Activated T-helper 1 cell treated with anti-CD3 and anti-CD28 coated beads, Interleukin-12 subunit alpha, Interleukin-12 subunit beta, Interleukin-2, Interleukin-4 antibody, amounts not matched to agents 30 ng/mL and 10 ng/mL and 1 ng/mL, durations not matched to agents 14 hours and 24 hours and 36 hours (primary cell): ENCODE results near the gene NES. TPM values are rescaled to one million over a fixed set of nuclear protein-coding genes. Genes with fewer than 3 reads are reported as not detected.

Experiments
- DNase-seq: peaks from one replicate; pipeline ENCODE4 v3.0.0; 2021; ENCODE audit warnings: low spot score
- H3K27ac Mint-ChIP-seq: one replicate; pipeline ENCODE4 v1.8.0; 2021; ENCODE audit warnings: mild to moderate bottlenecking, mixed read lengths
- H3K27me3 Mint-ChIP-seq: one replicate; pipeline ENCODE4 v1.8.0; 2022; ENCODE audit warnings: mild to moderate bottlenecking, moderate library complexity, mixed read lengths; ENCODE audit not compliant: insufficient read depth
- H3K36me3 Mint-ChIP-seq: one replicate; pipeline ENCODE4 v1.8.0; 2021; ENCODE audit warnings: low read depth, mixed read lengths
- H3K4me1 Mint-ChIP-seq: one replicate; pipeline ENCODE4 v1.8.0; 2021; ENCODE audit warnings: low read depth, mixed read lengths
- H3K4me3 Mint-ChIP-seq: one replicate; pipeline ENCODE4 v1.8.0; 2021; ENCODE audit warnings: mild to moderate bottlenecking, moderate library complexity, mixed read lengths
- H3K9me3 Mint-ChIP-seq: one replicate; pipeline ENCODE4 v1.8.0; 2021; ENCODE audit warnings: mixed read lengths
- intact Hi-C: fragments of 100-400 bp; cut with micrococcal nuclease; formaldehyde crosslinking; loops from one replicate; pipeline ENCODE4 v1.15.1; 2024
- total RNA-seq: library from RNA; stranded (reverse); gene quantifications from 2 replicates; pipeline ENCODE4 v1.2.3, GENCODE V29; 2022

NES gene
- total RNA-seq, 1 donor from 2014 or later = not detected

- peaks cover 27% of the 10 kb centered on the region for H3K27me3 Mint-ChIP-seq
- no peaks in the 10 kb centered on the region for H3K36me3 Mint-ChIP-seq
- DNase-seq = no peak
- peaks cover 6% of the 10 kb centered on the region for H3K4me1 Mint-ChIP-seq
- no peak overlapping the region for H3K27ac Mint-ChIP-seq
- H3K9me3 Mint-ChIP-seq = no peaks in the 10 kb centered on the region
- intact Hi-C loops = no loop called here
- H3K4me3 Mint-ChIP-seq = no peak overlapping the region
These were observed 21.8 kb upstream of the NES start for GRCh38 chr1:156698995-156699394.

DNA sequence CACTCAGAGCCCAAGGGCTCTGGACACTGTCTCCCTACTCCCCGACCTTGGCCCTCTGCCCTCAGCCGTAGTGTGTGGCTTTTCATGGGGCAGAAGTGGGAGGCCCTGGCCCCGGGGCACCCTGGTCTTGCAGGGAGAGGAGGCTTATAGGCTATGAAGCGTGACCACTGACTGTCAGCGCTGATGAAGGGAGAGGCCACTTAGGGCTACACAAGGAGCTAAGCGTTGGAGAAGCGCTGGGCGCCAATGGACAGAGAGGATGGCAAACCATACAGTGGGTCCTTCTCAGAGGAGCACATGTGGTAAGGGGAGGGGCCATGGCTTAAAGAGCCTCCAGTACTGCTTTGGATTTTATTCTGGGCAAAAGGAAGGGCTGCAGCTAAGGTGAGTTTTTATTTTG lies 20.3 kb upstream of the NES start:
- Mint-ChIP-seq H3K4me3 (no peak overlapping the region), H3K9me3 (no peaks in the 10 kb centered on the region), H3K27ac (peak overlapping the region; percentile 2), H3K27me3 (peaks cover 30% of the 10 kb centered on the region), H3K4me1 (peaks cover 12% of the 10 kb centered on the region), H3K36me3 (no peaks in the 10 kb centered on the region)
- DNase-seq = no peak
- intact Hi-C loops = no loop called here

DNA sequence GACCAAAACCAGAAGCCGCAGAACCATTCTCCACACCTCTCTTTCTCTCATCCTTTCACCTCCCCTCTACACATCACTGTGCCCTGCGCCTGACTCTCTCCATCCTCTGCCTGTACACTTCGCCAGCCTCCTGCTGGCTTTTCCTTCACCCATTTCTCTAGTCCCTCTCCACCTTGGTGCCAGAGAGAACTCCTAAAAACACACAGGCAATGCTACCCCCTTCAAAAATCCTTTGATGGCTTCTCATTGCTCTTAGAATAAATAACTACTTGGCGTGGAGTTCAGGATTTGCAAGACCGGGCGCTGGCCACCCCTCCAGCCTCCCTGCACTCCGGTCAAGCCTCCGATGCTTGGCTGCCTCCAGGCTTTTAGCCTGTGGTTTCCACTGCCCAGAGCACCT lies 19.5 kb upstream of the NES start:
- no peak for DNase-seq
- Mint-ChIP-seq H3K27ac (no peak overlapping the region), H3K4me1 (peaks cover 18% of the 10 kb centered on the region), H3K27me3 (peaks cover 38% of the 10 kb centered on the region), H3K36me3 (no peaks in the 10 kb centered on the region), H3K9me3 (no peaks in the 10 kb centered on the region), H3K4me3 (no peak overlapping the region)
- intact Hi-C loops = no loop called here

DNA sequence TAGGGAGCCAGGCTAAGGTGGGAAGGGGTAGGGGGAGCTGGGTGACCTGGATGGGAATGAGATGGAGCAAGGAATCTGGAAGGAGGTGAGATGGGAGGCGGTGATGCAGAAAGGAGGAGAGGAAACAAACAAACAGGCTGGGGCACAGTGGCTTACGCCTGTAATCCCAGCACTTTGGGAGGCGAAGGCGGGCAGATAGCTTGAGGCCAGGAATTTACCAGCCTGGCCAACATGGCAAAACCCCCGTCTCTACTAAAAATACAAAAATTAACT lies 17.4 kb upstream of the NES start:
- Mint-ChIP-seq H3K27me3 (peaks cover 50% of the 10 kb centered on the region), H3K27ac (no peak overlapping the region), H3K9me3 (no peaks in the 10 kb centered on the region), H3K36me3 (no peaks in the 10 kb centered on the region), H3K4me1 (peaks cover 22% of the 10 kb centered on the region), H3K4me3 (no peak overlapping the region)
- DNase-seq = no peak
- intact Hi-C loops = no loop called here

- intact Hi-C loops = no loop called here
- Mint-ChIP-seq H3K27ac (no peak overlapping the region), H3K27me3 (peaks cover 53% of the 10 kb centered on the region)
These were observed 16.9 kb upstream of the NES start for GRCh38 chr1:156693848-156694689.

GRCh38 chr1:156692925-156693847 lies 16.0 kb upstream of the NES start:
- Mint-ChIP-seq H3K27me3 (peaks cover 58% of the 10 kb centered on the region), H3K36me3 (no peaks in the 10 kb centered on the region), H3K4me1 (peaks cover 25% of the 10 kb centered on the region), H3K9me3 (no peaks in the 10 kb centered on the region), H3K4me3 (no peak overlapping the region), H3K27ac (no peak overlapping the region)
- intact Hi-C loops = no loop called here
- no peak for DNase-seq

More at GRCh38 chr1:156693848-156694689, 16.9 kb upstream of the NES start:
- no peaks in the 10 kb centered on the region for H3K9me3 Mint-ChIP-seq
- H3K36me3 Mint-ChIP-seq = no peaks in the 10 kb centered on the region
- no peak for DNase-seq
- H3K4me1 Mint-ChIP-seq = peaks cover 25% of the 10 kb centered on the region
- H3K4me3 Mint-ChIP-seq = no peak overlapping the region

GRCh38 chr1:156692441-156692924 lies 15.3 kb upstream of the NES start:
- H3K27me3 Mint-ChIP-seq = peaks cover 58% of the 10 kb centered on the region
- intact Hi-C loops = no loop called here
- H3K4me1 Mint-ChIP-seq = peaks cover 25% of the 10 kb centered on the region
- no peaks in the 10 kb centered on the region for H3K9me3 Mint-ChIP-seq
- H3K36me3 Mint-ChIP-seq = no peaks in the 10 kb centered on the region
- no peak for DNase-seq
- no peak overlapping the region for H3K27ac Mint-ChIP-seq
- no peak overlapping the region for H3K4me3 Mint-ChIP-seq

GRCh38 chr1:156691665-156692440 lies 14.6 kb upstream of the NES start:
- H3K27ac Mint-ChIP-seq = no peak overlapping the region
- intact Hi-C loops = no loop called here
- no peaks in the 10 kb centered on the region for H3K9me3 Mint-ChIP-seq
- no peak overlapping the region for H3K4me3 Mint-ChIP-seq
- H3K27me3 Mint-ChIP-seq = peaks cover 59% of the 10 kb centered on the region
- no peaks in the 10 kb centered on the region for H3K36me3 Mint-ChIP-seq
- no peak for DNase-seq
- peaks cover 25% of the 10 kb centered on the region for H3K4me1 Mint-ChIP-seq

- peaks cover 59% of the 10 kb centered on the region for H3K27me3 Mint-ChIP-seq
These were observed 14.0 kb upstream of the NES start for GRCh38 chr1:156691191-156691590.

GRCh38 chr1:156690675-156691036 lies 13.4 kb upstream of the NES start:
- Mint-ChIP-seq H3K27me3 (peaks cover 59% of the 10 kb centered on the region), H3K4me3 (no peak overlapping the region), H3K4me1 (peaks cover 25% of the 10 kb centered on the region), H3K27ac (no peak overlapping the region), H3K36me3 (no peaks in the 10 kb centered on the region), H3K9me3 (no peaks in the 10 kb centered on the region)
- DNase-seq = no peak
- intact Hi-C loops = no loop called here

More at GRCh38 chr1:156691191-156691590, 14.0 kb upstream of the NES start:
- no peak overlapping the region for H3K4me3 Mint-ChIP-seq
- peaks cover 25% of the 10 kb centered on the region for H3K4me1 Mint-ChIP-seq
- intact Hi-C loops = no loop called here
- no peaks in the 10 kb centered on the region for H3K9me3 Mint-ChIP-seq
- DNase-seq = no peak
- H3K27ac Mint-ChIP-seq = no peak overlapping the region
- no peaks in the 10 kb centered on the region for H3K36me3 Mint-ChIP-seq

DNA sequence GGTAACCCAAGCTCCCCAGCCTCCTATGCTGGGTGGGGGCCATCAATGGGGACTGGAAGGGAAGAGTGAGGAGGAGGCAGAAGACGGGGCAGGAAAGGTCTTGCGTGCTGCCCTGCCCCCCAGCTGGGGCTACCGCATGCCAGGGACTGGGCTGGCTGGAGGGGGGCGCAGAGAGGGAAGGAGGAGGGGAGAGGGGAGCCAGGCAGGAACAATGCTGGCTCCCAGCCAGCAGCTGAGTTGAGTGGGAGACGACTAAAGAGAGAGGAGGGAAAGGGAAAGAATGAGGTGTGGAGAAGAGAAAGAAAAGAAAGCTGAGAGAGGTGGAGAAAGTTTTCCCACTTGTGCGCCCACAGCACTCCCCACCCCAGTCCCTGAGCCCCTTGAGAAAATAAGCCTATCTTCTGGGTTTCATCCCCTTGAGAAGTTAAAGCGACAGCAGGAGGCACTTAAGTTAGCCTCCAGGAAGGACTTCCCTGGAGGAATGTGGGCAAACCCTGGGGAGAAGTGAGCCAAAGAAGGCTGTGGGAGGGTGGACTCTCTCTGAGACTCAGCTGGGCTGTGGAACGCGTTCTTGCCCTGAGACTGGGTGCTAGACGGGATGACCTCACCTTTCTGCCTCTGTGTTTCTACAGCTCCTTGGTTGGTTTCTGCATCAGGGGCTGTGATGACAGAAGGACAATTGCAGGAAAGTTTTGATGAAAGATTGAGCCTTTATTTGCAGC lies 12.9 kb upstream of the NES start:
- DNase-seq = no peak
- no peak overlapping the region for H3K27ac Mint-ChIP-seq
- H3K4me3 Mint-ChIP-seq = no peak overlapping the region
- peaks cover 59% of the 10 kb centered on the region for H3K27me3 Mint-ChIP-seq
- intact Hi-C loops = loop anchor here (1.0 to 5.0 kb wide), 6 partner anchors 16 to 237 kb away; partner anchors contain the start of gene PRCC
- peaks cover 25% of the 10 kb centered on the region for H3K4me1 Mint-ChIP-seq
- H3K9me3 Mint-ChIP-seq = no peaks in the 10 kb centered on the region
- H3K36me3 Mint-ChIP-seq = no peaks in the 10 kb centered on the region
